ENCODE data around the gene PCDHGA6. TPM values are rescaled to one million over a fixed set of nuclear protein-coding genes. Genes with fewer than 3 reads are reported as not detected.

PCDHGA6 gene
- polyA plus RNA-seq, 1 of the 3 experiments (the other 2 are of a cell fraction) = 1.4 TPM

GRCh38 chr5:141382469-141383294, 9.0 kb downstream of the PCDHGA6 start, which contains the start of gene PCDHGA7 (continued):
- no peak for TF ChIP-seq RCOR1 (IDR thresholded peaks at IDR 0.05; ENCODE audit: low read length)
- TF ChIP-seq EZH2phosphoT487 (IDR thresholded peaks at IDR 0.05; ENCODE audit: borderline replicate concordance, low read depth) = no peak
- TF ChIP-seq FOSL2 (IDR thresholded peaks at IDR 0.05; ENCODE audit: borderline replicate concordance, low read depth) = no peak
- no peak for TF ChIP-seq POLR2AphosphoS5 (IDR thresholded peaks at IDR 0.05; ENCODE audit: low read depth, low read length)
- TF ChIP-seq GATA2 (CRISPR knock-in tag; IDR thresholded peaks at IDR 0.05) = no peak
- peak; percentile 63; the same call in 1 of the 2 replicates for TF ChIP-seq YY1 (IDR thresholded peaks at IDR 0.05; ENCODE audit: low read depth)
- no peak for TF ChIP-seq FOXM1 (IDR thresholded peaks at IDR 0.05; ENCODE audit: low read depth)
- TF ChIP-seq USF1 (IDR thresholded peaks at IDR 0.05; ENCODE audit: borderline replicate concordance, low read depth) = no peak
- peak; percentile 60 for TF ChIP-seq SMC3 (IDR thresholded peaks at IDR 0.05; ENCODE audit: low read depth, low read length)
- TF ChIP-seq MXI1 (IDR thresholded peaks at IDR 0.05; ENCODE audit: low read depth, low read length) = no peak
- TF ChIP-seq MEF2A (IDR thresholded peaks at IDR 0.05; ENCODE audit: borderline replicate concordance, low read depth) = no peak

DNA sequence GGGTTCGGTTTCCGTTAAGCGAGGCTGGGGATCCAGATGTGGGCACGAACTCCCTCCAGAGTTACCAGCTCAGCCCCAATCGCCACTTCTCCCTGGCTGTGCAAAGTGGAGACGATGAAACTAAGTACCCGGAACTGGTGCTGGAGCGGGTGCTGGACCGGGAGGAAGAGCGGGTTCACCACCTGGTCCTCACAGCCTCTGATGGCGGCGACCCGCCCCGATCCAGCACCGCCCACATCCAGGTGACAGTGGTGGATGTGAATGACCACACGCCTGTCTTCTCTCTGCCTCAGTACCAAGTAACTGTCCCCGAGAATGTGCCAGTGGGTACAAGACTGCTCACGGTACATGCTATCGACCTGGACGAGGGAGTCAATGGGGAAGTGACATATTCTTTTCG, 9.7 kb downstream of the PCDHGA6 start:
- no peak overlapping the region; a peak in 1 of 4 replicates for H3K27ac ChIP-seq (ENCODE audit: low read depth in 2 of 2, low read length in 1 of 2)
- H3K36me3 ChIP-seq (replicated peaks in 1 of 2; ENCODE audit: control insufficient read depth in 1 of 2, insufficient read depth in 2 of 2, low read length in 1 of 2) = peaks cover 0 to 4% of the 10 kb centered on the region in 2 experiments
- H3K9ac ChIP-seq = no peak overlapping the region
- no peaks in the 10 kb centered on the region for H3K27me3 ChIP-seq (ENCODE audit: insufficient read depth)
- H3K9me2 ChIP-seq = no peaks in the 10 kb centered on the region
- peak overlapping the region; percentile 53 to 62 for H3K4me3 ChIP-seq (ENCODE audit: low read depth in 2 of 2, low read length in 1 of 2)
- H2AFZ ChIP-seq (ENCODE audit: low read depth) = peak overlapping the region; percentile 76; the same call in 1 of the 2 replicates
- DNase-seq = no peak
- H3K4me2 ChIP-seq = peak overlapping the region; percentile 58; the same call in 1 of the 2 replicates
- TF ChIP-seq EZH2phosphoT487 (IDR thresholded peaks at IDR 0.05; ENCODE audit: borderline replicate concordance, low read depth) (no peak), GABPA (IDR thresholded peaks at IDR 0.05; ENCODE audit: low read depth) (no peak), SMC3 (IDR thresholded peaks at IDR 0.05; ENCODE audit: low read depth, low read length) (no peak), TCF12 (IDR thresholded peaks at IDR 0.05) (no peak), USF1 (IDR thresholded peaks at IDR 0.05; ENCODE audit: borderline replicate concordance, low read depth) (no peak), NFIC (IDR thresholded peaks at IDR 0.05; ENCODE audit: borderline replicate concordance) (no peak), TAF1 (IDR thresholded peaks at IDR 0.05; ENCODE audit: borderline replicate concordance, low read depth, low read length) (no peak), ELF1 (IDR thresholded peaks at IDR 0.05) (no peak), FOXM1 (IDR thresholded peaks at IDR 0.05; ENCODE audit: low read depth) (no peak), NRF1 (IDR thresholded peaks at IDR 0.05; ENCODE audit: low read depth, low read length) (no peak), YY1 (IDR thresholded peaks at IDR 0.05; ENCODE audit: low read depth) (no peak)
- TF ChIP-seq, protein P1, sequence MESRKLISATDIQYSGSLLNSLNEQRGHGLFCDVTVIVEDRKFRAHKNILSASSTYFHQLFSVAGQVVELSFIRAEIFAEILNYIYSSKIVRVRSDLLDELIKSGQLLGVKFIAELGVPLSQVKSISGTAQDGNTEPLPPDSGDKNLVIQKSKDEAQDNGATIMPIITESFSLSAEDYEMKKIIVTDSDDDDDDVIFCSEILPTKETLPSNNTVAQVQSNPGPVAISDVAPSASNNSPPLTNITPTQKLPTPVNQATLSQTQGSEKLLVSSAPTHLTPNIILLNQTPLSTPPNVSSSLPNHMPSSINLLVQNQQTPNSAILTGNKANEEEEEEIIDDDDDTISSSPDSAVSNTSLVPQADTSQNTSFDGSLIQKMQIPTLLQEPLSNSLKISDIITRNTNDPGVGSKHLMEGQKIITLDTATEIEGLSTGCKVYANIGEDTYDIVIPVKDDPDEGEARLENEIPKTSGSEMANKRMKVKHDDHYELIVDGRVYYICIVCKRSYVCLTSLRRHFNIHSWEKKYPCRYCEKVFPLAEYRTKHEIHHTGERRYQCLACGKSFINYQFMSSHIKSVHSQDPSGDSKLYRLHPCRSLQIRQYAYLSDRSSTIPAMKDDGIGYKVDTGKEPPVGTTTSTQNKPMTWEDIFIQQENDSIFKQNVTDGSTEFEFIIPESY (IDR thresholded peaks at IDR 0.05; ENCODE audit: borderline replicate concordance, low read depth) = no peak
- TF ChIP-seq, protein P2, sequence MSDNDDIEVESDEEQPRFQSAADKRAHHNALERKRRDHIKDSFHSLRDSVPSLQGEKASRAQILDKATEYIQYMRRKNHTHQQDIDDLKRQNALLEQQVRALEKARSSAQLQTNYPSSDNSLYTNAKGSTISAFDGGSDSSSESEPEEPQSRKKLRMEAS (IDR thresholded peaks at IDR 0.05; ENCODE audit: low read depth) = no peak
- WGBS (ENCODE audit: low lambda C conversion rate) = 64% methylated on average over 21 of the region's 21 CpGs
- 0 out of 2 replicates have a peak, but pooled peaks cover 5% of the 10 kb centered on the region for H3K79me2 ChIP-seq (ENCODE audit: insufficient read depth)
- no peaks in the 10 kb centered on the region for H4K20me1 ChIP-seq (ENCODE audit: insufficient read depth)
- ChIA-PET POLR2A (interaction anchor here (1.2 to 1.5 kb wide), 2 partner anchors 174 to 177 kb away, joined by 4 to 6 read pairs; no protein-coding TSS in a partner anchor), CTCF (interaction anchor here (1.0 to 2.2 kb wide), 11 partner anchors 12 to 261 kb away, joined by 3 to 16 read pairs (median 5); partner anchors contain the start of genes PCDHB14 and PCDHB4)
- 0 out of 2 replicates have a peak, but pooled peaks cover under 1% of the 10 kb centered on the region for H3K9me3 ChIP-seq
- no peaks in the 10 kb centered on the region for H3F3A ChIP-seq (replicated peaks; ENCODE audit: insufficient read depth)
- H3K4me1 ChIP-seq (ENCODE audit: control insufficient read depth in 1 of 2, insufficient read depth in 2 of 2, low read depth in 1 of 2, low read length in 1 of 2) = no peaks in the 10 kb centered on the region; a peak in 1 of 4 replicates
